HepG2 (cell line): ENCODE data around the gene MRPL50. TPM values are rescaled to one million over a fixed set of nuclear protein-coding genes. Genes with fewer than 3 reads are reported as not detected.

ENCODE experiments used
- CREM ChIP-seq, 2 experiments: sonication (generic) in 1 of 2; formaldehyde crosslinking in 1 of 2; IDR thresholded peaks; 2 replicates each; pipeline versions ENCODE4 v1.4.0 to v1.6.1; 2016 to 2020; ENCODE audit warnings: antibody characterized with exemption in 1 of 2, mild to moderate bottlenecking in 1 of 2, missing genetic modification reagents in 1 of 2
- FOXP1 ChIP-seq, 2 experiments: fragments of 450-650 bp in 1 of 2; IDR thresholded peaks; 2 replicates each; pipeline ENCODE4 v1.6.1; 2017 to 2018; ENCODE audit warnings: antibody characterized with exemption in 1 of 2
- GMEB1 ChIP-seq: sonication (generic); formaldehyde crosslinking; IDR thresholded peaks from 2 replicates; pipeline ENCODE4 v1.5.1; 2020; ENCODE audit warnings: missing genetic modification reagents, mild to moderate bottlenecking, borderline replicate concordance
- HMGA1 ChIP-seq: sonication (generic); formaldehyde crosslinking; conservative IDR thresholded peaks from 2 replicates; pipeline ENCODE4 v1.4.0; 2020; ENCODE audit warnings: missing genetic modification reagents
- PAXIP1 ChIP-seq: sonication (generic); formaldehyde crosslinking; conservative IDR thresholded peaks from 2 replicates; pipeline ENCODE4 v1.4.0; 2020; ENCODE audit warnings: mild to moderate bottlenecking, missing genetic modification reagents, moderate library complexity
- PRDM15 ChIP-seq: sonication (generic); formaldehyde crosslinking; IDR thresholded peaks from 2 replicates; pipeline ENCODE4 v1.4.0; 2020; ENCODE audit warnings: missing genetic modification reagents
- ZNF282 ChIP-seq: fragments of 450-650 bp; IDR thresholded peaks from 2 replicates; pipeline ENCODE4 v1.6.1; 2018; ENCODE audit not compliant: partially characterized antibody
- ZNF891 ChIP-seq: sonication (generic); formaldehyde crosslinking; IDR thresholded peaks from 2 replicates; pipeline ENCODE4 v1.5.0; 2020; ENCODE audit warnings: mild to moderate bottlenecking, missing genetic modification reagents
- polyA plus RNA-seq, 8 experiments: library from polyadenylated mRNA; depleted of rRNA in 3 of 8; stranded (reverse) in 7 of 8; unstranded in 1 of 8; fragments of >200 nt; fragmentation: Illumina TruSeq in 4 of 8; extraction: Trizol in 4 of 8; gene quantifications; 2 replicates each; pipeline versions ENCODE4 v1.2.1 to v1.2.3, GENCODE V29; 2011 to 2016; ENCODE audit warnings: low read depth in 4 of 8, missing spikeins in 1 of 8, mixed read lengths in 1 of 8; ENCODE audit not compliant: insufficient read depth in 1 of 8
- total RNA-seq, 5 experiments: library from RNA; depleted of rRNA; stranded (reverse); fragments of >200 nt; fragmentation: Illumina TruSeq; extraction: Trizol; gene quantifications; 2 replicates each; pipeline ENCODE4 v1.2.3, GENCODE V29; 2016; ENCODE audit warnings: low read depth in 1 of 5
- TF ChIP-seq, protein P1 (sequence below): sonication (generic); formaldehyde crosslinking; IDR thresholded peaks from 2 replicates; pipeline ENCODE4 v1.5.1; 2020; ENCODE audit warnings: mild to moderate bottlenecking, missing genetic modification reagents, borderline replicate concordance
- TF ChIP-seq, protein P2 (sequence below): sonication (generic); formaldehyde crosslinking; conservative IDR thresholded peaks from 2 replicates; pipeline ENCODE4 v1.4.0; 2020; ENCODE audit warnings: missing genetic modification reagents

The MRPL50 gene
- total and polyA plus RNA-seq, 2 of the 13 experiments (the other 11 are each of a cell fraction or from before 2014, with no cell fraction given), result 37.1 to 70.0 TPM

DNA sequence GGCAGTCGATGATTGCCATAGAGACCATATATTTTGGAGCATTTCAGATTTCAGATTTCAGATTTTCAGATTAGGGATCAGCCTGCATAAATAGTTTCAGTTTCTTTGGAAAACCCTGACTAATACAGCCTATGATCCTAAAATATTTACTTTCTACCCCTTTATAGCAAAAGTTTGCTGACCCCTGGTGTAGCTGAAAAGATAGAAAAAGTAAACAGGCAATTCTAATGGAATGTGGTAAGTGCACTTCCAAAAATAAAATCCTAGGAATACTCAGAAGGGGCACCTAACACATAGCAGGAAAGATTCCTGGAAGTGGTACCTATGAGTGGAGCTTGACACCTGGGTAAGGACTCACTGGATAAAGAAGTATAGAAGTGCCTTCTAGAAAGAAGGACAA lies 48.1 kb downstream of the MRPL50 start (continued):
- TF ChIP-seq PAXIP1 (CRISPR knock-in tag) (peak; percentile 81), PRDM15 (CRISPR knock-in tag) (no peak), ZNF282 (no peak), ZNF891 (CRISPR knock-in tag) (no peak), GMEB1 (CRISPR knock-in tag) (0 out of 2 replicates have a peak, but pooled peaks have one; percentile 29), CREM (IDR thresholded peaks at IDR 0.05) (peak; percentile 41; the same call in 1 of the 2 replicates), CREM (CRISPR knock-in tag; IDR thresholded peaks at IDR 0.05) (no peak), HMGA1 (CRISPR knock-in tag) (no peak), FOXP1 (IDR thresholded peaks at IDR 0.05) (0 out of 2 replicates have a peak, but pooled peaks have one; percentile 20), FOXP1 (CRISPR knock-in tag; IDR thresholded peaks at IDR 0.05) (peak; percentile 27; the same call in 1 of the 2 replicates)
- TF ChIP-seq, protein P1, sequence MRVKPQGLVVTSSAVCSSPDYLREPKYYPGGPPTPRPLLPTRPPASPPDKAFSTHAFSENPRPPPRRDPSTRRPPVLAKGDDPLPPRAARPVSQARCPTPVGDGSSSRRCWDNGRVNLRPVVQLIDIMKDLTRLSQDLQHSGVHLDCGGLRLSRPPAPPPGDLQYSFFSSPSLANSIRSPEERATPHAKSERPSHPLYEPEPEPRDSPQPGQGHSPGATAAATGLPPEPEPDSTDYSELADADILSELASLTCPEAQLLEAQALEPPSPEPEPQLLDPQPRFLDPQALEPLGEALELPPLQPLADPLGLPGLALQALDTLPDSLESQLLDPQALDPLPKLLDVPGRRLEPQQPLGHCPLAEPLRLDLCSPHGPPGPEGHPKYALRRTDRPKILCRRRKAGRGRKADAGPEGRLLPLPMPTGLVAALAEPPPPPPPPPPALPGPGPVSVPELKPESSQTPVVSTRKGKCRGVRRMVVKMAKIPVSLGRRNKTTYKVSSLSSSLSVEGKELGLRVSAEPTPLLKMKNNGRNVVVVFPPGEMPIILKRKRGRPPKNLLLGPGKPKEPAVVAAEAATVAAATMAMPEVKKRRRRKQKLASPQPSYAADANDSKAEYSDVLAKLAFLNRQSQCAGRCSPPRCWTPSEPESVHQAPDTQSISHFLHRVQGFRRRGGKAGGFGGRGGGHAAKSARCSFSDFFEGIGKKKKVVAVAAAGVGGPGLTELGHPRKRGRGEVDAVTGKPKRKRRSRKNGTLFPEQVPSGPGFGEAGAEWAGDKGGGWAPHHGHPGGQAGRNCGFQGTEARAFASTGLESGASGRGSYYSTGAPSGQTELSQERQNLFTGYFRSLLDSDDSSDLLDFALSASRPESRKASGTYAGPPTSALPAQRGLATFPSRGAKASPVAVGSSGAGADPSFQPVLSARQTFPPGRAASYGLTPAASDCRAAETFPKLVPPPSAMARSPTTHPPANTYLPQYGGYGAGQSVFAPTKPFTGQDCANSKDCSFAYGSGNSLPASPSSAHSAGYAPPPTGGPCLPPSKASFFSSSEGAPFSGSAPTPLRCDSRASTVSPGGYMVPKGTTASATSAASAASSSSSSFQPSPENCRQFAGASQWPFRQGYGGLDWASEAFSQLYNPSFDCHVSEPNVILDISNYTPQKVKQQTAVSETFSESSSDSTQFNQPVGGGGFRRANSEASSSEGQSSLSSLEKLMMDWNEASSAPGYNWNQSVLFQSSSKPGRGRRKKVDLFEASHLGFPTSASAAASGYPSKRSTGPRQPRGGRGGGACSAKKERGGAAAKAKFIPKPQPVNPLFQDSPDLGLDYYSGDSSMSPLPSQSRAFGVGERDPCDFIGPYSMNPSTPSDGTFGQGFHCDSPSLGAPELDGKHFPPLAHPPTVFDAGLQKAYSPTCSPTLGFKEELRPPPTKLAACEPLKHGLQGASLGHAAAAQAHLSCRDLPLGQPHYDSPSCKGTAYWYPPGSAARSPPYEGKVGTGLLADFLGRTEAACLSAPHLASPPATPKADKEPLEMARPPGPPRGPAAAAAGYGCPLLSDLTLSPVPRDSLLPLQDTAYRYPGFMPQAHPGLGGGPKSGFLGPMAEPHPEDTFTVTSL (CRISPR knock-in tag), result peak; percentile 82; the same call in 1 of the 2 replicates
- TF ChIP-seq, protein P2, sequence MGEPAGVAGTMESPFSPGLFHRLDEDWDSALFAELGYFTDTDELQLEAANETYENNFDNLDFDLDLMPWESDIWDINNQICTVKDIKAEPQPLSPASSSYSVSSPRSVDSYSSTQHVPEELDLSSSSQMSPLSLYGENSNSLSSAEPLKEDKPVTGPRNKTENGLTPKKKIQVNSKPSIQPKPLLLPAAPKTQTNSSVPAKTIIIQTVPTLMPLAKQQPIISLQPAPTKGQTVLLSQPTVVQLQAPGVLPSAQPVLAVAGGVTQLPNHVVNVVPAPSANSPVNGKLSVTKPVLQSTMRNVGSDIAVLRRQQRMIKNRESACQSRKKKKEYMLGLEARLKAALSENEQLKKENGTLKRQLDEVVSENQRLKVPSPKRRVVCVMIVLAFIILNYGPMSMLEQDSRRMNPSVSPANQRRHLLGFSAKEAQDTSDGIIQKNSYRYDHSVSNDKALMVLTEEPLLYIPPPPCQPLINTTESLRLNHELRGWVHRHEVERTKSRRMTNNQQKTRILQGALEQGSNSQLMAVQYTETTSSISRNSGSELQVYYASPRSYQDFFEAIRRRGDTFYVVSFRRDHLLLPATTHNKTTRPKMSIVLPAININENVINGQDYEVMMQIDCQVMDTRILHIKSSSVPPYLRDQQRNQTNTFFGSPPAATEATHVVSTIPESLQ (CRISPR knock-in tag), result no peak
